NCI-H1417 (cell line): ENCODE data around the gene IFT57.
A peak's percentile ranks its signal among the peaks of the same experiment; 100 is the strongest.

Experiments used
- DNase-seq, 3 experiments: peaks; one replicate each; lab custom pipeline; 2025; lab: John Stamatoyannopoulos, UW

The IFT57 gene

GRCh38 chr3:108125550-108126071 lies 96.6 kb downstream of the IFT57 start:
- DNase-seq = peak; percentile 80 to 99 (median 95)

GRCh38 chr3:108125153-108125543 lies 97.1 kb downstream of the IFT57 start:
- no peak for DNase-seq

- peak in 2 of 3 experiments; percentile 54 to 80 for DNase-seq
These were observed 97.7 kb downstream of the IFT57 start for GRCh38 chr3:108124337-108125152.

GRCh38 chr3:108123326-108123725 lies 98.9 kb downstream of the IFT57 start:
- no peak for DNase-seq

- peak in 2 of 3 experiments; percentile 83 to 96 for DNase-seq
These were observed 99.9 kb downstream of the IFT57 start for GRCh38 chr3:108122276-108122675.

- no peak for DNase-seq
These were observed 102.7 kb downstream of the IFT57 start for GRCh38 chr3:108119398-108120104.

GRCh38 chr3:108118038-108118768 lies 104.0 kb downstream of the IFT57 start:
- no peak for DNase-seq

- no peak for DNase-seq
These were observed 104.9 kb downstream of the IFT57 start for GRCh38 chr3:108117241-108117775.

- DNase-seq = no peak
These were observed 107.7 kb downstream of the IFT57 start for GRCh38 chr3:108114423-108115065.

GRCh38 chr3:108113975-108114374 lies 108.2 kb downstream of the IFT57 start:
- no peak for DNase-seq

GRCh38 chr3:108110934-108111333 lies 111.3 kb downstream of the IFT57 start:
- no peak for DNase-seq
